ENCODE data around the gene SMYD3. TPM values are rescaled to one million over a fixed set of nuclear protein-coding genes. Genes with fewer than 3 reads are reported as not detected.

The SMYD3 gene
- total and polyA plus RNA-seq, 4 donors = 10.5 to 40.1 (median 32.5) TPM

DNA sequence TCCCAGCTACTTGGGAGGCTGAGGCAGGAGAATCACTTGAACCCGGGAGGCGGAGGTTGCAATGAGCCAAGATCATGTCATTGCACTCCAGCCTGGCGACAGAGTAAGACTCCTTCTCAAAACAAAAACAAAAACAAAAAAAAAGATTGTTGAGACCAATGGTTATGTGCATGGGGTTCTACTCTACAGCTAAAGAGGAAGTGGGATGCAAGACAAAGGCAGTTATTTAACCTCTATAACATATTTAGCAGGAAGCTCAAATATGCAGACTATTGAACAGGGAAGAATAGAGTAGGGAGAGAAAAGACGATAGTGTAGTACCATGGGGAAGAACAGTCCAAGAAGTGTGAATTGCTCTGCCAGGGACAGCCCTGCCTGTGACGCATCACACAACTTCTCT, 227.7 kb downstream of the SMYD3 start:
- Histone ChIP-seq H3K4me3 (no peak overlapping the region), H3K9me3 (ENCODE audit: control insufficient read depth in 4 of 4, insufficient read depth in 3 of 4, low read length in 3 of 4) (no peaks in the 10 kb centered on the region), H3K9ac (ENCODE audit: insufficient read depth in 1 of 2, low read length in 2 of 2) (no peak overlapping the region), H3K4me1 (ENCODE audit: control insufficient read depth in 5 of 5, insufficient read depth in 5 of 5, low read length in 5 of 5) (peaks cover 0 to 7% (median 0%) of the 10 kb centered on the region in 5 donors), H3K36me3 (ENCODE audit: control insufficient read depth in 4 of 4, insufficient read depth in 4 of 4, low read length in 4 of 4) (no peaks in the 10 kb centered on the region), H3K27me3 (ENCODE audit: control insufficient read depth in 3 of 3, insufficient read depth in 3 of 3, low read length in 2 of 3) (no peaks in the 10 kb centered on the region), H3K27ac (ENCODE audit: low read depth in 1 of 2, low read length in 1 of 2) (no peak overlapping the region)
- TF ChIP-seq, protein P1, sequence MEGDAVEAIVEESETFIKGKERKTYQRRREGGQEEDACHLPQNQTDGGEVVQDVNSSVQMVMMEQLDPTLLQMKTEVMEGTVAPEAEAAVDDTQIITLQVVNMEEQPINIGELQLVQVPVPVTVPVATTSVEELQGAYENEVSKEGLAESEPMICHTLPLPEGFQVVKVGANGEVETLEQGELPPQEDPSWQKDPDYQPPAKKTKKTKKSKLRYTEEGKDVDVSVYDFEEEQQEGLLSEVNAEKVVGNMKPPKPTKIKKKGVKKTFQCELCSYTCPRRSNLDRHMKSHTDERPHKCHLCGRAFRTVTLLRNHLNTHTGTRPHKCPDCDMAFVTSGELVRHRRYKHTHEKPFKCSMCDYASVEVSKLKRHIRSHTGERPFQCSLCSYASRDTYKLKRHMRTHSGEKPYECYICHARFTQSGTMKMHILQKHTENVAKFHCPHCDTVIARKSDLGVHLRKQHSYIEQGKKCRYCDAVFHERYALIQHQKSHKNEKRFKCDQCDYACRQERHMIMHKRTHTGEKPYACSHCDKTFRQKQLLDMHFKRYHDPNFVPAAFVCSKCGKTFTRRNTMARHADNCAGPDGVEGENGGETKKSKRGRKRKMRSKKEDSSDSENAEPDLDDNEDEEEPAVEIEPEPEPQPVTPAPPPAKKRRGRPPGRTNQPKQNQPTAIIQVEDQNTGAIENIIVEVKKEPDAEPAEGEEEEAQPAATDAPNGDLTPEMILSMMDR (IDR thresholded peaks at IDR 0.05; ENCODE audit: control extremely low read depth, extremely low read depth) = no peak
- 79 to 89% methylated on average over 5 of the region's 5 CpGs for WGBS, 2 donors
- no peak for ATAC-seq (ENCODE audit: insufficient read depth, low FRiP score)
- no peak for DNase-seq

GRCh38 chr1:246278371-246278770, 228.7 kb downstream of the SMYD3 start:
- H3K27ac ChIP-seq (ENCODE audit: low read depth in 1 of 2, low read length in 1 of 2) = no peak overlapping the region

GRCh38 chr1:246275036-246275435, 232.0 kb downstream of the SMYD3 start:
- H3K4me1 ChIP-seq (ENCODE audit: control insufficient read depth in 5 of 5, insufficient read depth in 5 of 5, low read length in 5 of 5) = no peaks in the 10 kb centered on the region

More at GRCh38 chr1:246278371-246278770, 228.7 kb downstream of the SMYD3 start:
- DNase-seq = peak in 2 of 3 donors; percentile 62 to 71
- ATAC-seq (ENCODE audit: insufficient read depth, low FRiP score) = no peak
- no peaks in the 10 kb centered on the region for H3K9me3 ChIP-seq (ENCODE audit: control insufficient read depth in 4 of 4, insufficient read depth in 3 of 4, low read length in 3 of 4)
- no peaks in the 10 kb centered on the region for H3K27me3 ChIP-seq (ENCODE audit: control insufficient read depth in 3 of 3, insufficient read depth in 3 of 3, low read length in 2 of 3)
- no peak overlapping the region for H3K4me3 ChIP-seq
- TF ChIP-seq, protein P1 (IDR thresholded peaks at IDR 0.05; ENCODE audit: control extremely low read depth, extremely low read depth) = no peak
- H3K4me1 ChIP-seq (ENCODE audit: control insufficient read depth in 5 of 5, insufficient read depth in 5 of 5, low read length in 5 of 5) = no peaks in the 10 kb centered on the region
- H3K9ac ChIP-seq (ENCODE audit: insufficient read depth in 1 of 2, low read length in 2 of 2) = no peak overlapping the region
- 95 to 97% methylated on average over 6 of the region's 6 CpGs for WGBS, 2 donors
- no peaks in the 10 kb centered on the region for H3K36me3 ChIP-seq (ENCODE audit: control insufficient read depth in 4 of 4, insufficient read depth in 4 of 4, low read length in 4 of 4)

More at GRCh38 chr1:246275036-246275435, 232.0 kb downstream of the SMYD3 start:
- Histone ChIP-seq H3K27me3 (ENCODE audit: control insufficient read depth in 3 of 3, insufficient read depth in 3 of 3, low read length in 2 of 3) (no peaks in the 10 kb centered on the region), H3K27ac (ENCODE audit: low read depth in 1 of 2, low read length in 1 of 2) (no peak overlapping the region), H3K4me3 (no peak overlapping the region), H3K9me3 (ENCODE audit: control insufficient read depth in 4 of 4, insufficient read depth in 3 of 4, low read length in 3 of 4) (no peaks in the 10 kb centered on the region), H3K36me3 (ENCODE audit: control insufficient read depth in 4 of 4, insufficient read depth in 4 of 4, low read length in 4 of 4) (no peaks in the 10 kb centered on the region), H3K9ac (ENCODE audit: insufficient read depth in 1 of 2, low read length in 2 of 2) (no peak overlapping the region)
- DNase-seq = no peak
- TF ChIP-seq, protein P1 (IDR thresholded peaks at IDR 0.05; ENCODE audit: control extremely low read depth, extremely low read depth) = no peak
- no peak for ATAC-seq (ENCODE audit: insufficient read depth, low FRiP score)
- WGBS, 2 donors = 98 to 99% methylated on average over 3 of the region's 3 CpGs
